HepG2 (cell line): ENCODE measurements around the gene PFN4. TPM values are rescaled to one million over a fixed set of nuclear protein-coding genes. Genes with fewer than 3 reads are reported as not detected.

Experiments
- ATAC-seq: fragments of 200-7000 bp; cut with Tn5 transposase; 3 replicates; pipeline ENCODE4 v1.9.1; 2020; ENCODE audit warnings: mild to moderate bottlenecking, moderate library complexity
- BruUV-seq: library from RNA; stranded (reverse); fragments of 400-500 nt; replicated peaks from 2 replicates; lab custom pipeline; 2021; lab: Mats Ljungman, UMichigan
- CTCF ChIA-PET: fragments of 300-600 bp; formaldehyde crosslinking; extraction: SDS; loops from one replicate; lab custom pipeline; 2021; ENCODE audit warnings: low total read pairs, inconsistent platforms, low intra/inter-chr PET ratio; lab: Yijun Ruan, JAX
- POLR2A ChIA-PET: fragments of 350-600 bp; sonication (Branson Sonifier 250); formaldehyde crosslinking; loops from one replicate; lab custom pipeline; 2020; ENCODE audit warnings: antibody characterized with exemption, inconsistent platforms; lab: Yijun Ruan, JAX
- DNase-seq: peaks from one replicate; pipeline ENCODE4 v3.0.0-alpha.2; 2015; ENCODE audit warnings: low spot score
- FAIRE-seq: peaks from 3 replicates; lab custom pipeline; 2011; peaks lifted over from hg19 to GRCh38; lab: Jason Lieb, UNC
- H2AFZ ChIP-seq: one replicate; pipeline ENCODE4 v1.6.1; 2011; ENCODE audit warnings: low read length, inconsistent platforms
- H3K27ac ChIP-seq: fragments of 300-600 bp; 3 replicates; pipeline ENCODE4 v1.8.0; 2011; ENCODE audit warnings: mixed run types, mild to moderate bottlenecking, mixed read lengths, low read length, inconsistent platforms; ENCODE audit not compliant: insufficient read depth; ENCODE audit errors: extremely low read length
- H3K27me3 ChIP-seq, 2 experiments: fragments of 200-600 bp in 1 of 2; 2 replicates in 1 of 2; 3 replicates in 1 of 2; pipeline versions ENCODE4 v1.6.0 to v1.8.0; 2011; ENCODE audit warnings: low read length in 2 of 2, mild to moderate bottlenecking in 2 of 2, moderate library complexity in 2 of 2, inconsistent platforms in 1 of 2; ENCODE audit not compliant: insufficient read depth in 2 of 2, control insufficient read depth in 1 of 2
- H3K36me3 ChIP-seq, 2 experiments: fragments of 200-600 bp in 1 of 2; replicated peaks in 1 of 2; 2 replicates in 1 of 2; 3 replicates in 1 of 2; pipeline versions ENCODE4 v1.5.1 to v1.8.0; 2011; ENCODE audit warnings: low read length in 2 of 2, inconsistent platforms in 1 of 2; ENCODE audit not compliant: insufficient read depth in 2 of 2, control insufficient read depth in 1 of 2
- H3K4me1 ChIP-seq: 2 replicates; pipeline ENCODE4 v1.5.1; 2012; ENCODE audit warnings: low read length, inconsistent platforms; ENCODE audit not compliant: insufficient read depth
- H3K4me2 ChIP-seq: 2 replicates; pipeline ENCODE4 v1.6.0; 2011; ENCODE audit warnings: low read depth, low read length, inconsistent platforms
- H3K4me3 ChIP-seq, 3 experiments: fragments of 200-600 bp in 1 of 3; sonication (generic), shearing (Covaris generic) in 1 of 3; replicated peaks in 1 of 3; 2 replicates each; pipeline ENCODE4 v1.5.1; 2011 to 2016; ENCODE audit warnings: low read length in 3 of 3, inconsistent platforms in 2 of 3, low read depth in 2 of 3, mild to moderate bottlenecking in 2 of 3, control low read depth in 1 of 3, mixed read lengths in 1 of 3; ENCODE audit not compliant: insufficient read depth in 1 of 3
- H3K79me2 ChIP-seq: one replicate; pipeline ENCODE4 v1.6.1; 2011; ENCODE audit warnings: low read length, inconsistent platforms; ENCODE audit not compliant: insufficient read depth
- H3K9ac ChIP-seq: 2 replicates; pipeline ENCODE4 v1.6.0; 2011; ENCODE audit warnings: mild to moderate bottlenecking, low read depth, low read length, inconsistent platforms; ENCODE audit not compliant: insufficient read depth
- H3K9me3 ChIP-seq: 2 replicates; pipeline ENCODE4 v1.5.1; 2012; ENCODE audit warnings: mild to moderate bottlenecking, low read length
- H4K20me1 ChIP-seq: 2 replicates; pipeline ENCODE4 v1.6.0; 2011; ENCODE audit warnings: inconsistent platforms, mild to moderate bottlenecking, low read length, moderate library complexity; ENCODE audit not compliant: insufficient read depth
- CCAR2 ChIP-seq: fragments of 200-400 bp; formaldehyde crosslinking; optimal IDR thresholded peaks from 2 replicates; pipeline ENCODE3; 2018; ENCODE audit warnings: low read depth, mild to moderate bottlenecking, low read length, moderate library complexity
- IKZF4 ChIP-seq: sonication (generic); formaldehyde crosslinking; IDR thresholded peaks from 2 replicates; pipeline ENCODE4 v1.5.1; 2020; ENCODE audit warnings: borderline replicate concordance, mild to moderate bottlenecking, low read depth, missing genetic modification reagents; ENCODE audit errors: not compliant biosample characterization
- IRX3 ChIP-seq: sonication (generic); formaldehyde crosslinking; IDR thresholded peaks from 2 replicates; pipeline ENCODE4 v1.8.1; 2023; ENCODE audit warnings: mild to moderate bottlenecking, low read depth, missing genetic modification reagents, borderline replicate concordance
- KDM1A ChIP-seq: IDR thresholded peaks from 2 replicates; pipeline ENCODE4 v1.6.1; 2016; ENCODE audit warnings: missing compliant biosample characterization
- MIER3 ChIP-seq: IDR thresholded peaks from 2 replicates; pipeline ENCODE4 v1.6.1; 2016; ENCODE audit warnings: missing compliant biosample characterization, borderline replicate concordance
- MNT ChIP-seq: fragments of 450-650 bp; IDR thresholded peaks from 2 replicates; pipeline ENCODE4 v1.6.1; 2016
- NFATC3 ChIP-seq: sonication (generic); formaldehyde crosslinking; IDR thresholded peaks from 2 replicates; pipeline ENCODE4 v1.5.1; 2020; ENCODE audit warnings: mild to moderate bottlenecking, missing genetic modification reagents
- PAX8 ChIP-seq: sonication (generic); formaldehyde crosslinking; IDR thresholded peaks from 2 replicates; pipeline ENCODE4 v1.8.0; 2022; ENCODE audit warnings: mild to moderate bottlenecking, missing genetic modification reagents, borderline replicate concordance
- PHF5A ChIP-seq: IDR thresholded peaks from one replicate; pipeline ENCODE4 v1.6.1; 2018; ENCODE audit warnings: low read depth, missing genetic modification reagents; ENCODE audit not compliant: unreplicated experiment
- THAP7 ChIP-seq: sonication (generic); formaldehyde crosslinking; IDR thresholded peaks from 2 replicates; pipeline ENCODE4 v1.8.1; 2023; ENCODE audit warnings: mild to moderate bottlenecking, missing genetic modification reagents
- YEATS2 ChIP-seq: sonication (generic); formaldehyde crosslinking; IDR thresholded peaks from 2 replicates; pipeline ENCODE4 v1.4.0; 2020; ENCODE audit warnings: missing genetic modification reagents, borderline replicate concordance
- ZFAT ChIP-seq: sonication (generic); formaldehyde crosslinking; conservative IDR thresholded peaks from 2 replicates; pipeline ENCODE4 v1.8.1; 2023; ENCODE audit warnings: missing genetic modification reagents, inconsistent platforms
- ZFP36 ChIP-seq: fragments of 150-350 bp; IDR thresholded peaks from 2 replicates; pipeline ENCODE4 v1.6.1; 2018; ENCODE audit warnings: borderline replicate concordance, low read length, low read depth; ENCODE audit not compliant: partially characterized antibody
- ZFP90 ChIP-seq: sonication (generic); formaldehyde crosslinking; IDR thresholded peaks from 2 replicates; pipeline ENCODE4 v1.8.0; 2022; ENCODE audit warnings: missing genetic modification reagents, mild to moderate bottlenecking, inconsistent platforms, borderline replicate concordance
- ZNF17 ChIP-seq: sonication (generic); formaldehyde crosslinking; IDR thresholded peaks from 2 replicates; pipeline ENCODE4 v1.5.0; 2020; ENCODE audit warnings: mild to moderate bottlenecking, missing genetic modification reagents
- ZNF296 ChIP-seq: sonication (generic); formaldehyde crosslinking; conservative IDR thresholded peaks from 2 replicates; pipeline ENCODE4 v1.5.0; 2020; ENCODE audit warnings: mild to moderate bottlenecking, missing genetic modification reagents
- ZNF446 ChIP-seq: sonication (generic); formaldehyde crosslinking; IDR thresholded peaks from 2 replicates; pipeline ENCODE4 v1.5.0; 2020; ENCODE audit warnings: mild to moderate bottlenecking, missing genetic modification reagents
- WGBS: methylation state at CpG from one replicate; pipeline ENCODE4 v1.1.6; 2017; ENCODE audit warnings: low lambda C conversion rate; 5-methylcytosine and 5-hydroxymethylcytosine counted together
- in situ Hi-C: cut with HindIII; loops from 2 replicates; pipeline ENCODE4 v1.10.0; 2017; ENCODE audit warnings: low pct_unique_long_range_greater_than_20kb; ENCODE audit not compliant: extremely low pct_ligation_motif_present
- intact Hi-C: fragments of 100-400 bp; cut with micrococcal nuclease; formaldehyde crosslinking; loops from one replicate; pipeline ENCODE4 v1.10.0; 2022; ENCODE audit not compliant: unreplicated experiment
- polyA plus RNA-seq, 8 experiments: library from polyadenylated mRNA; depleted of rRNA in 3 of 8; stranded (reverse) in 7 of 8; unstranded in 1 of 8; fragments of >200 nt; fragmentation: Illumina TruSeq in 4 of 8; extraction: Trizol in 4 of 8; gene quantifications; 2 replicates each; pipeline versions ENCODE4 v1.2.1 to v1.2.3, GENCODE V29; 2011 to 2016; ENCODE audit warnings: low read depth in 4 of 8, missing spikeins in 1 of 8, mixed read lengths in 1 of 8; ENCODE audit not compliant: insufficient read depth in 1 of 8
- total RNA-seq, 5 experiments: library from RNA; depleted of rRNA; stranded (reverse); fragments of >200 nt; fragmentation: Illumina TruSeq; extraction: Trizol; gene quantifications; 2 replicates each; pipeline ENCODE4 v1.2.3, GENCODE V29; 2016; ENCODE audit warnings: low read depth in 1 of 5
- TF ChIP-seq, protein P1 (sequence below): sonication (generic); formaldehyde crosslinking; IDR thresholded peaks from 2 replicates; pipeline ENCODE4 v1.4.0; 2020; ENCODE audit warnings: mild to moderate bottlenecking, missing genetic modification reagents

Gene PFN4
- total and polyA plus RNA-seq, 2 of the 13 experiments (the other 11 are each of a cell fraction or from before 2014, with no cell fraction given): 0.12 to 0.20 TPM

DNA sequence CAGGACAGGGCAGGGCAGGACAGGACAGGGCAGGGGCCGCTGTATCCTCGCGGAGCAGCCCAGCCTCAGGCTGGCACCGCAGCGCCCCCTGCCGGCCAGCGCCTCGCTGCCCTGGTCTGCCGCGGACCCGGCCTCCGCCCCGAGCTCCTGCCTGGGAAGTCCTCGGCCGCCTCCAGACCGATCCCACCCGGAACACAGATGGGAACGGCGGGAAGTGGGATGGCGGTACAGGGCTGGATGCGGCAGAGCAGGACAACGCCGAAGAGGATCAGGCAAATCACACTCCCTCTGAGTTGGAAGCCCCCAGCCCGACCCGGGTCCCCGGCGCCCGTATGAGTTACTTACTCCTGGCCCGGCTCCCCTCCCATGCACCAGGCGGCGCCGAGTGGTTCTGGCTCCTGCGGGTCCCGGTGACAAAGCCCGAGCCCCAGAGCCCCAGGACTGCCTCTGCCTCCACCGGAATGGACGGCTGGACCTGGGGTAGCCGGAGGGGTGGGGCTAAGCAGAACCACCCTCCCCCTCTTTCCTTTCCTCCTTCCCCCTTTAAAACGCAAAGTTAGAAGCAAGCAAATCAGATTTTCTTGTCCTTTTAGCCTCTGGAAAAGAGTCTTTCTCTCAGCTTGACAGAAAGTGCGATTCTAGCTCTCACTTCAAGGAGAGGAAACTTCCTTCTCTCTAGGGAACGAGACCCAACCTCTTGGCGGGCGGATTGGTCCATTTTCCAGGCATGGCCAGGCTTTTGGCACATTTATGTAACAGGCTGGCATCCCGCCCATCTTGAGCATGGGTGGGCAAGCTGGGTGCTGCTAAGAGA lies 38.5 kb downstream of the PFN4 start, which contains the start of gene TP53I3:
Gene TP53I3 (minus strand): TSS at position 449 of the 814 bp plus-strand sequence. CDS start 508 bp downstream, outside the sequence.
- TSS peak; percentile 56 for BruUV-seq
- H3K4me1 ChIP-seq: peaks cover 30% of the 10 kb centered on the region
- DNase-seq (peak; percentile 87), FAIRE-seq (peak; percentile 63), ATAC-seq (peak; percentile 92)
- CTCF ChIA-PET: interaction anchor here (0.7 to 3.5 kb wide), 6 partner anchors 27 to 157 kb away, joined by 3 to 71 read pairs (median 8); partner anchors contain the start of gene ATAD2B
- WGBS: 3% methylated on average over 13 of the region's 44 CpGs
- H2AFZ ChIP-seq: peak within 1 kb of the TSS; percentile 88
- H4K20me1 ChIP-seq: no peaks in the 10 kb centered on the region
- intact Hi-C loops: loop anchor here (1.0 to 5.0 kb wide), 6 partner anchors 37 to 262 kb away; partner anchors contain the start of genes ATAD2B, FAM228B, PFN4 and WDCP
- POLR2A ChIA-PET: interaction anchor here (0.6 to 3.4 kb wide), 42 partner anchors 8 to 629 kb away, joined by 3 to 99 read pairs (median 5); partner anchors contain the start of genes ATAD2B, FAM228B, ITSN2 and PFN4
- H3K27me3 ChIP-seq: no peaks in the 10 kb centered on the region; a peak in 1 of 5 replicates
- in situ Hi-C loops: loop anchor here (10.0 kb wide), 1 partner anchor 80 kb away; no protein-coding TSS in a partner anchor
- no peaks in the 10 kb centered on the region for H3K9me3 ChIP-seq
- no peaks in the 10 kb centered on the region for H3K79me2 ChIP-seq
- peak within 1 kb of the TSS; percentile 91 for H3K4me2 ChIP-seq
- peak within 1 kb of the TSS; percentile 79 for H3K9ac ChIP-seq
- H3K27ac ChIP-seq: peak within 1 kb of the TSS; percentile 89
- peaks cover 5 to 9% of the 10 kb centered on the region in 2 experiments; a peak in 3 of 5 replicates for H3K36me3 ChIP-seq
- peak within 1 kb of the TSS; percentile 67 to 84 (median 74) for H3K4me3 ChIP-seq
- TF ChIP-seq ZFP36 (no peak), IRX3 (CRISPR knock-in tag) (peak; percentile 89), KDM1A (CRISPR knock-in tag) (no peak; the same call in 1 of the 2 replicates), CCAR2 (no peak), MNT (no peak), ZNF296 (CRISPR knock-in tag) (peak; percentile 42; the same call in 1 of the 2 replicates), ZNF17 (CRISPR knock-in tag) (no peak), IKZF4 (CRISPR knock-in tag) (peak; percentile 27), THAP7 (no peak; the same call in 1 of the 2 replicates), ZNF446 (CRISPR knock-in tag) (no peak), ZFP90 (CRISPR knock-in tag) (no peak; the same call in none of the 2 replicates), PAX8 (0 out of 2 replicates have a peak, but pooled peaks have one; percentile 97), YEATS2 (CRISPR knock-in tag) (peak; percentile 40; the same call in 1 of the 2 replicates), MIER3 (CRISPR knock-in tag) (peak; percentile 67; the same call in 1 of the 2 replicates), ZFAT (CRISPR knock-in tag) (no peak), PHF5A (CRISPR knock-in tag) (no peak), NFATC3 (CRISPR knock-in tag) (peak; percentile 53; the same call in 1 of the 2 replicates)
- TF ChIP-seq, protein P1, sequence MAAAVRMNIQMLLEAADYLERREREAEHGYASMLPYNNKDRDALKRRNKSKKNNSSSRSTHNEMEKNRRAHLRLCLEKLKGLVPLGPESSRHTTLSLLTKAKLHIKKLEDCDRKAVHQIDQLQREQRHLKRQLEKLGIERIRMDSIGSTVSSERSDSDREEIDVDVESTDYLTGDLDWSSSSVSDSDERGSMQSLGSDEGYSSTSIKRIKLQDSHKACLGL (CRISPR knock-in tag): peak; percentile 69; the same call in 1 of the 2 replicates
